Dermis blood vessel endothelial cell (primary cell): Measurements from ENCODE around the gene TAF1C. TPM values are rescaled to one million over a fixed set of nuclear protein-coding genes. Genes with fewer than 3 reads are reported as not detected.
"Not testable (repeated sequence)": the region's sequence is repeated elsewhere in the genome, so short reads cannot be mapped to it uniquely, and the experiment has no call there.

Experiments used
- DNase-seq: peaks from one replicate; pipeline ENCODE4 v3.0.0; 2010
- total RNA-seq: library from RNA; depleted of rRNA; stranded (reverse); fragments of >200 nt; gene quantifications from 2 replicates; pipeline ENCODE4 v1.2.3, GENCODE V29; 2014

TAF1C gene
- total RNA-seq, 1 donor from 2014 or later: 24.2 TPM

DNA sequence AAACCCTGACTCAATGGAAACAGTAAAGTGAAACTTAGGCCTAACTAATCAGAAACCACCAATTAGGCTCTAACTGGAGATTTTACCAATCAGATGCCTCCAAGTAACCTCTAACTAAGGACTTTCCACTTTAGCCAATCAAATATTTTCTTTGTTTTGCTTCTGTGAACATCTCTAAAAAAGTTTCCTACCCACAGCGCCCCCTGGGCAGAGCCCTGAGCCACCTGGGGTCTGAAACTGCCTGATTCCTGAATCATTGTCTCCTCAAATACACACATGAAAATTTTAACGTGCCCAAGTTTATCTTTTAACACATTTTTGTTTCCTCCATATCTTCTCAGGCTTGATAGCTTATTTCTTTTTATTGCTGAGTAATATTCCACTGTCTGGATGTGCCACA is 23.1 kb upstream of the TAF1C start:
- DNase-seq: no peak

DNA sequence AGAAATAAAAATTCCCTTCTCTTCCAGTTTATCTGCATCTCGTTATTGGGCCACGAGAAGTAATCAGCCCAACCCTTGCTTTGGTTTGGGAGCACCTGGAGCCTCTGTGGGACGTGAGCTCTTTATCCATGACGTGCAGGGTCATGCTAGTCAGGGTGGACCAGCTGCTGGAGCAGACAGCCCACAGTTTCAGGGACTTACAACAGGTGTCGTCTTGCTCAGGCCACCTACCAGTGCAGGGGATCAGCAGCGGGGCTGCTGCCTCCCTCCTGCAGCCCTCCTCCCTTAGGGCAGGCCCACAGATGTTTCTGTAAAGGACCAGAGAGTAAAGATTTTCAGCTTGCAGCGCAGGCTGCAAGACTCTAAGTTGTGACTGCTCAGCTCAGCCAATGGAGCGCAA is 21.0 kb upstream of the TAF1C start:
- DNase-seq: no peak

DNA sequence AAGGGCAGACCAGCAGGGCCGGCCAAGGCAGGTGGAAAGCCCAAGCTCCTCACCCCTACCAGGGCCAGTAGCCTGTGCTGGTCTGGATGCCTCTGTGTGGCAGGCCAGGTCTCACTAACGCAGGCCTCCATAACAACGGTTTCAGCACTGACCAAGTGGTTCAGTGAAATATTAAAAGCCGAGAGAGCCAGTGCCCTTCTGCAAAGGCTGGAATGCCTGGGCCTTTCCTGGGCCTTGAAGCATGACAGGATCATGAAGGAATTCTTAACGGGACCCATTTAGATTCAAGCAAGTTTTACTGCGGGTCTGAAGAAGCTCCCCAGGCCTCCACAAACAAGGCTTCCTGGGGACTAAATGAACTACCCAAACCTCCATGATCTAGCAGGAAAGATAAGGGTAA is 20.4 kb upstream of the TAF1C start:
- DNase-seq: no peak

DNA sequence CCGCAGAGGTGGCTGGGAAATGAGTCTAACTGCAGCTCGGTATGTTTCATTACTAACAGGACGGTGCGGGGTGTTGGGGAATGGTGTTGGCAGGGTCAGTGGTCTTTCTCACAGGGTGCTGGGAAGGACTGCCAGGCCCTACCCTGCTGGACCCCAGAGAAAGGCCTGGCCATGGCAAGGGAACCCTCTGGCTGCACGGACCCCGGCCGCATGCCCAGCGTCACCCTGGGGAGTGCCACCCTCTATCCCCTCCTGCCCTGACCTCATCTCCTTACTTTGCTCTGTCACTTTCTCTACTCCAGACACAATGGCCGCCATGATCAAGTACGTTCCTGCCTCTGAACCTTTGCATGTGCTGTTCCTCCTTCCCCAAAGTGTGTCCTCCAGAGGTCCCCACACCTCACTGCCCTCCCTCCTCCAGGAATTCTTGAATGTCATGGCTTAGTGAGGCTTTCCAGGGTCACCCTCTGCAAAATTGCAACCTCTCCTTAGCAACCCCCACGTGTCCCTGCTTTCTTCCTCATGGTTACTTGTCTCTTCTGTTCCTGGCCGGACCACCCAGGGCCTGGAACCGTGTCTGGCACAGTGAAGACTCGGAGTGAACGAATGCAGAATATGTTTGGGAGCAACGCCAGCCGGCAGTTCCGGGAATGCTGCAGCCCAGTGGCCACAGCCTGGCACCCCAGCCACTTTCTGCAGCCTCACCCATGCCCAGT is 19.3 kb upstream of the TAF1C start:
- no peak for DNase-seq

DNA sequence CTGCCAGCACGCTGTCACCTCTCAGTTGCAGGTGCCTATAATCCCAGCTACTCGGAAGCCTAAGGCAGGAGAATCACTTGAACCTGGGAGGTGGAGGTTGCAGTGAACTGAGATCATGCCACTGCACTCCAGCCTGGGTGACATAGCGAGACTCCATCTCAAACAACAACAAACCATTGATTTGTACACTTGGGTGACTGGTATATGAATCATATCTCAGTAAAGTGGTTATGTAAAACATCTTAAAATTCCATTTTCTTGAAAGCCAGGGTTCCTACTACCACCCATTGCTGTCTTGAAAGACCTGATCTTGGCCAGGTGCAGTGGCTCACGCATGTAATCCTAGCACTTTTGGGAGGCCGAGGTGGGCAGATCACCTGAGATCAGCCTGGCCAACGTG is 18.3 kb upstream of the TAF1C start:
- not testable (repeated sequence) for DNase-seq

DNA sequence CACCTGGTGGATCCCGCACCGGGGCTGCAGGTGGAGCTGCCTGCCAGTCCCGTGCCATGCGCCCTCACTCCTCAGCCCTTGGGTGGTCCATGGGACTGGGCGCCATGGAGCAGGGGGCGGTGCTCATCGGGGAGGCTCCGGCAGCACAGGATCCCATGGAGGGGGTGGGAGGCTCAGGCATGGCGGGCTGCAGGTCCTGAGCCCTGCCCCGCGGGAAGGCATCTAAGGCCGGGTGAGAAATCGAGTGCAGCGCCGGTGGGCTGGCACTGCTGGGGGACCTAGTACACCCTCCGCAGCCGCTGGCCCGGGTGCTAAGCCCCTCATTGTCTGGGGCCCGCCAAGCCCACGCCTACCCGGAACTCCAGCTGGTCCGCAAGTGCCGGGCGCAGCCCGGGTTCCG is 17.7 kb upstream of the TAF1C start:
- DNase-seq: not testable (repeated sequence)

DNA sequence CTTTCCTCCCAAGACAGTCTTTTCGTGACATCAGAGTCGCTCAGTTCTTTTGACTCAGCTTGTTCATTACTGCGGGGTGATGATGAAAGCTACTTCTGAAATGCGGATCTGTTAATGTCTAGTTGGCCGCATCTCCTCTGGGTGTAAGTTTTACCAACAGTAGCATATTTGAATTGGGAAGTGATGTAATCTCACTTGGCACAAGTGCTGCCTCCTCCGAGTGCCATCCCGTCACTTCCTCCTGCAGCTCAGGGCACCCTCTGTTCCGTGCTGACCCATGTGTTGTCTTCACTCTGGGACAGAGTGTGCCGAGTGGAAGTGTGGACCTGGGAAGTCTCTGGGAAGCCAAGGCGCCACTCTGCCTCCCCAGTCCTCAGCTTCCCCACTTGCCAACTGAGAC is 13.0 kb upstream of the TAF1C start:
- peak; percentile 56 for DNase-seq

DNA sequence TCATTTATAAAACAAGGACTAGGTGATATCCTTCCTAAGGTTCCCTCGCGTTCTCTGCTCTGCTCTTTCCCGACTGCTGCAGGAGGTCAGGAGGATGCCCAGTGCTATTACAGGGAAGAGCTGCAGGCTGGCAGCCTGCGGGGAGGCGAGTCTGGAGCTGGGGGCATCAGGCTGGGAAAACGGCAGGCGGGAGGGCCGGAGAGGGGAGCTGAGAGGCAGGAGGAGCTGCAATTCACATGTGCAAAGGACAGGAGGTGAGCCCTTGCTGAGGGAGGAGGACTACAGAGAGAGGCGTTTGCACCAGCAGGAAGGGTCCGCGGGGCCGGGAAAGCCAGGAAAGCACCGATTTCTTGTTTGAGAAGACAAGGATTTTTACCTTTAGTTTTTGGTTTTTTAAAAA is 12.2 kb upstream of the TAF1C start:
- DNase-seq: no peak

DNA sequence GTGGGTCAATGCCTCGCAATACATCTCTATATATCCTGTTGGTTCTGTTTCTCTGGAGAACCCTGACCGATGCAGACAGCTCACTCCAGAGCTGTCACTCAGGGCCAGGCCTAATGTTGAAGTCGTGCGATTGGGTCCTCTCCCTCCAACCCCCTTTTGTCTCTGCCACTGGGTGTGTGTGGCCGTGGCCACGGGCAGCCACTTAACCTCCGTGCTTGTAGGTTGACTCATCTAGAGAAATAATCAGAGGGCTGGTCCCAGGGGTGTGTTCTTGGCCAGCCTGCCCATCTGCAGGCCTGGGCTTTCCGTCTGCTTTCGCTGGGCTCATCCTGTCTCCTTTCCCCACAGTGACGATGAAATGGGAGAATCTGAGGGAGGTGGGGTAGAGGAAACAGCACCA is 11.5 kb upstream of the TAF1C start:
- peak; percentile 40 for DNase-seq

DNA sequence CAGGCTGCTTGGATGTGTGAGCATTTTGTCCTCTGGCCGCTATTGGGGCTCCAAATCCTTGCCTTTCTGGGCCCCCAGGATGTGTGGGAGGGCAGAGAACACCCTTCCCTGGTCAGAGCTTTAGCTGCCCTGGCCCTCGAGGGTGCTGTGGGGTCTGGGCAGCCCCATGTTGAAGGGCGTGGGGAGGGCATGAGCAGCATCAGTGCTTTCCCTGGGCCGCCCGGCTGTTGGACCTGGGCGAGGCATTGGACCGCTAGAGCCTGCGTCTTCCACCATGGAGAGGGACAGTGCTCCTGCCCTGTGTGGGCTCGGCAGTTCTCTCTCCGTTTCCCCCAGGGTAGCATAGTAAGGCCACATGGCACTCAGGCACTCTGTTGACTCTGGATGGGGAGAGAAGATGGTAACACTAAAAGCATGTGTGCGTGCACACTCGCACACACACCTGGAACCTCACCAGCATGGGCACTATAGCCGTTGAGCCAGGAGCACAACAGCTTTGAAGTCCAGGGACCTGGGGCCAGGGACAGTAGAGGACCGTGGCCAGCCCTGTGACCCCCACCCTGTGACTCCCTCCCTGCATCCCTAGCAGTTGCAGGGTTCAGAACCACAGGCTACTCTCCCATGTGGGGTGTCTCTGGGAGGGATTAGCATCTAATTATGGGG is 10.7 kb upstream of the TAF1C start:
- no peak for DNase-seq

DNA sequence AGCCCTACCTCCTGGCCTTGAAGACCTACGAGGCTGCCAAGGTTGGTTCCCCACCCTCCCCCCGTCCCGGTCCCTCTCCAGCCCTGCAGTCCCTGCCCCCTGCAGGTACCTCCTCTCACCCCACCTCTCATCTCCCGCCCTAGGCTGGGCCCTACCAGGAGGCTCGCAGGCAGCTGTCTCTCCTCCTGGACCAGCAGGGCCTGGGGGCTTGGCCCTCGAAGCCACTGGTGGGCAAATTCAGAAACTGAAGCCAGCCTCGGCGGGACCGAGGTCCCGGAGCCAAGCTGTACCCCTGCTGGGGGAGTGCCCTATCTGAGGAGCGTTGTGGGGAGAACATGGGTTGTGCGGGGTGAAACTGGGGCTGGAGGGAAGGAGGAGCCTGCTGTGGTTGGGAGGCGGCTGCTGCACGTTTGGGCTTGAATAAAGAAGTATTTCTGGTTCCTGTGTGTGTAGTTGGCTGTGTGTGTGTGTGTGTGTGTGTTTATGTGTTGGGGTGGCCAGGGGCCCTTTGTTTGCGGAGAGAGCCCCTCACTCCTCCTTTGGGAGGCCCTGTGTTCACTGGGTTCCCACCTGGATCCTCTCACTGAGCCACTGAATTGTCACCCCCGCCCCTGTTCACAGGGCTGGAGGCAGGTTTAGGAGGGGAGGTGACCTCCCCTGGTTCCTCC is 10.0 kb upstream of the TAF1C start:
- no peak for DNase-seq

DNA sequence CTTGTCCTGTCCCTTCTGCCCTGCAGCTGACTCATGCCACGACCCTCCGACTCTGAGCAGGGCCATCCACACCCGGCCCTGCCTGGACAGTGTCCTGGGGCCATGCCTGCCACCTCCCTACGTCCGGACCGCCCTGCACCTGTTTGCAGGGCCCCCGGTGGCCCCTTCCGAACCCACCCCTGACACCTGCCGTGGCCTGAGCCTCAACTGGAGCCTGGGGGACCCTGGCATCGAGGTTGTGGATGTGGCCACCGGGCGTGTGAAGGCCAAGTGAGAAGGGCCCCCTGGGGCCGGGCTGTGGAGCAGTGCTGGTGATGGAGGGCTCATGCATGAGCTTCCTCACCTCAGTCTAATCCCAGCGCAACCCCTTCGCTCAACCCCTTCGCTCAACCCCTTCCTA is 9.2 kb upstream of the TAF1C start:
- no peak for DNase-seq

DNA sequence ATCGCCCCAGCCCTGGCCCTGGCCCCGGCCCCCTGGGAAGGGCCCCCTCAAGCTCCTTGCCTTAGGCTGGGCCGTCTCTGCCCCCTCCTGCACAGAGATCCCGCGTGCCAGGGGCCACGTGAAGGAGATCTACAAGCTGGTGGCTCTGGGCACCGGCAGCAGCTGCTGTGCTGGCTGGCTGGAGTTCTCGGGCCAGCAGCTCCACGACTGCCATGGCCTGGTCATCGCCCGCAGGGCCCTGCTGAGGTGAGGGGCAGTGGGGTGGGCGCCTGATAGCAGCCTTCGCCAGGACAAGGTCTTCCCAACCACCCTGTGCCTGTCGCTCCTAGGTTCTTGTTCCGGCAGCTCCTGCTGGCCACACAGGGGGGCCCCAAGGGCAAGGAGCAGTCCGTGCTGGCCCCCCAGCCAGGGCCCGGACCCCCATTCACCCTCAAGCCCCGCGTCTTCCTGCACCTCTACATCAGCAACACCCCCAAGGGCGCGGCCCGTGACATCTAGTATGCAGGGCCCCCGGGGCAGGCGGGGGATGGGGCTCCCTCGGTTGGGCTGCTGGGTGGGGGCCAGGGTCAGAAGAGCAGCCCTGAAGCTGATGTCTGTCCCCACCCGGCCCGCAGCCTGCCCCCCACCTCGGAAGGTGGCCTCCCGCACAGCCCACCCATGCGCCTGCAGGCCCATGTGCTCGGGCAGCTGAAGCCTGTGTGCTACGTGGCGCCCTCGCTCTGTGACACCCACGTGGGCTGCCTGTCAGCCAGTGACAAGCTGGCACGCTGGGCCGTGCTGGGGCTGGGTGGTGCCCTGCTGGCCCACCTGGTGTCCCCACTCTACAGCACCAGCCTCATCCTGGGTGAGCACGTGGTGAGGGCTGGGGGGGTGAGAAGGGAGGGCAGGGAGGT is 8.6 kb upstream of the TAF1C start:
- DNase-seq: no peak

DNA sequence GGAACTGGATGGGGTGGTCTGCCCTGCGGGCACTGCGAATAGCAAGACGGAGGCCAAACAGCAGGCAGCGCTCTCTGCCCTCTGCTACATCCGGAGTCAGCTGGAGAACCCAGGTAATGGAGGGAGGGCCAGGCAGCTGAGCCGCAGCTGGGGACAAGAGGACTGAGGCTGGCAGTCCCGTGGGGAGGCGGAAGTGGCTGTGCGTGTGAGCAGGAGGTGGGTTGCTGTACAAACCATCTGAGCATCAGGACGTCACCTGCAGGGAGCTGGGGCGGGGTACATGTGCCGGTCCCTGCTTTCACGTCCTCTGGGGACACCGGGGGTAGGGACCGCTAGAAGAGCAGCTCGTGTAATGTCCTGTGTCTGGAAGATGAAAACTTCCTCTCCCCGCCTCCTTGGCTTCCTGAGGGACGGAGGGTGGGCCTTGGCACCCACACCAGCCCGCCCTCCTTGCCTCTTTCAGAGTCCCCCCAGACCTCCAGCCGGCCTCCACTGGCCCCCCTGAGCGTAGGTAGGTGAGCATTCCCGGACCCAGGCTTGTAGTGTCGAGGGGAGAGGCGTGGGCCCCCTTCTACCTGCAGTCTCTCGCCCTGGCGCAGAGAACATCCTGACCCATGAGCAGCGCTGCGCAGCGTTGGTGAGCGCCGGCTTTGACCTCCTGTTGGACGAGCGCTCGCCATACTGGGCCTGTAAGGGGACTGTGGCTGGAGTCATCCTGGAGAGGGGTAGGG is 7.8 kb upstream of the TAF1C start:
- DNase-seq: no peak

DNA sequence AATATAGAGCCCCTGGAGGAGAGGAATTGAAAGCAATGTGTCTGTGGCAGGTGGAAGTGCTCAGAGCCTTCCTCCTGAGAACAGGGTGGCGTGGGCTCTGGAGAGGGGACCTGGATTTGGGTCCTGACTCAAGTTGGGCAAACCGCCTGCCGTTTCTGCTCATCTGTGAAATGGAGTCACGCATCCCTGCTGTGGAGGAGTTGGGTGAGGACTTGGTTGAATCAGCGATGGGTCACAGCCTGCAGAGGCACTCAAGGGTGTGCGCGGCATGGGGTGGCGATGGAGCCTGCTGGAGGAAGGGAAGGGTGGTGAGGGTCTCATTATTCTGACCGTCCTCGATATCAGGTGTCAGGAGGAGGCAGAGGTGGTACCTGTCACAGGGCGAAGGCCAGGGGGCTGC is 7.2 kb upstream of the TAF1C start:
- DNase-seq: no peak

DNA sequence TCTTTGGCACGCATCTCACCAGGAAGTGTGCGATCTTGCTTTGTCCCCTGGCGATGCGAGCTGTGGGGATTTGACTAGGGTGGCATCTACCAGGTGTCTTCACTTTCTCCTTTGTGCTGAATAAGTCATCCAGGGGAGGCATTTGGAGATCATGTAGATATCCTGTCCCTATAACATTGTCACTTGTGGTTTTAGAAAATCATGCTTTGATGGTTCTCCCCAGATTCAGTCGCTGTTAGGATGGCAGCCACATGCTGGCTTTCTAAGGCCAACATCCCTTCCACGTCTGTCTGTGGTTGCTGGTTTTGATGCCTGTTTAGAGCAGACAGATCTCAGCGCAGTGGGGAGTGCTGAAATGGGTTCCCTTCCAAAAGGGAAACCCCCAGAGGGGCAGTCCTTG is 6.6 kb upstream of the TAF1C start:
- no peak for DNase-seq

DNA sequence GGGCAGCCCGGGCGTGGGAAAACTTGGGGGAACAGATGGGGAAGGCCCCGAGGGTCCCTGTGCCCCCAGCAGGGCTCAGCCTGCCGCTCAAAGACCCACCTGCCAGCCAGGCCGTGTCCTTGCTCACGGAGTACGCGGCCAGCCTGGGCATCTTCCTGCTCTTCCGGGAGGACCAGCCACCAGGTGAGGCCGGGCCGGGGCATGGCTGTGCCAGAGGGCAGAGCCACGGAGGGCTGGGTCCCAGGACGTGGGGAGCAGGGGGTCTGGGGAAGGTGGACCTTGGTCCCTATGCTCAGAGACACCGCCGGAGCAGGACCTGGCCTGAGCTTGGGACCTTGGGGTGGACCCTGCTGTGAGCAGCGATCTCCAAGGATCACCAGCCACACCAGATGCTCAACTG is 4.6 kb upstream of the TAF1C start:
- no peak for DNase-seq

DNA sequence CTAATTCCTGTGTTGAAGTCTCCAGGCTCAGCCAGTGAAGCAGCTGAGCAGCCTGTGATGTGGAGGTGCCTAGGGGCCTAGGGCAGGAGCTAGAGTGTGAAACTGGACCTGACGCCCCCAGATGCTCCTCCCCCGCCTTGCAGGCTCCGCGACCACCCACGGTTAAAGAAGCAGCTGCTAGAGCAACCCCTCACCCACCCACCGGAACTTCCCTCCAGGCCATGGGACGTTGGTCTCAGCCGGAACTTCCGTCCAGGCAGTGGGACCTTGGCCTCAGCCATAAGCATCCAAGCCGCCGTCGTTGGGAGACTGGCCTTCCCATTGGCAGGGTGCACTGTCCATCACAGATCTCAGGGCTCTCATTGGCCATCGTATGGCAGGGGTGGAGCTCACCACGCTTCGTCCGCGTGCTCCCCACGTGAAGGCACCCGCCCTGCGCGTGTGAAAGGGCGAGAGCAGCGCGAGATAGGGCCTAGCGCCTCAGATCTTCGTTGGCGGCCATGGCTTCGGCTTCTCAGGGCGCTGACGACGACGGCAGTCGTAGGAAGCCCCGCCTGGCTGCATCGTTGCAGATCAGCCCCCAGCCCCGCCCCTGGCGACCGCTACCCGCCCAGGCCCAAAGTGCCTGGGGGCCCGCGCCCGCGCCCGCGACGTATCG is 4.0 kb upstream of the TAF1C start, which contains the start of gene ADAD2:
ADAD2 (plus strand) TSS at position 427 of the 658 bp plus-strand sequence; CDS start at position 501, 74 bp downstream.
- peak; percentile 12 for DNase-seq

DNA sequence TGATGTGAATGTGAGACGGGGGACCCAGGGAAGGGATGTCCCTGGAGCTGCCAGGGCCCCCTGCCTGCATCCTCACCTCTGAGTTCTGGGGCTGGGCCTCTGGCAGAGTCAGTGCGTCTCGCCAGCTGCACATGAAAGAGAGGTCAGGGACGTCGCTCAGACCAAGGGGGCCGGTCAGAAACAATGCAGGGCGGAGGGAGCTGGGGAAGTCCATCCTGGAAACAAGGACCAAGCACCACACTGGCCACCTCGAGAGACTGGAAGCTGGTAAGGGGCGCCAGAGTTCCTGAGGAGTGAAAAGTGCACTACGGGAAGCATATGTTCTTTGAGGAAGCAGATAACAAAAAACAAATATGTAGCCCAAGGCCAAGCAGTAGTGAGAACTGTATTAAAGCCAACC is 2.1 kb downstream of the TAF1C start:
- peak; percentile 86 for DNase-seq

DNA sequence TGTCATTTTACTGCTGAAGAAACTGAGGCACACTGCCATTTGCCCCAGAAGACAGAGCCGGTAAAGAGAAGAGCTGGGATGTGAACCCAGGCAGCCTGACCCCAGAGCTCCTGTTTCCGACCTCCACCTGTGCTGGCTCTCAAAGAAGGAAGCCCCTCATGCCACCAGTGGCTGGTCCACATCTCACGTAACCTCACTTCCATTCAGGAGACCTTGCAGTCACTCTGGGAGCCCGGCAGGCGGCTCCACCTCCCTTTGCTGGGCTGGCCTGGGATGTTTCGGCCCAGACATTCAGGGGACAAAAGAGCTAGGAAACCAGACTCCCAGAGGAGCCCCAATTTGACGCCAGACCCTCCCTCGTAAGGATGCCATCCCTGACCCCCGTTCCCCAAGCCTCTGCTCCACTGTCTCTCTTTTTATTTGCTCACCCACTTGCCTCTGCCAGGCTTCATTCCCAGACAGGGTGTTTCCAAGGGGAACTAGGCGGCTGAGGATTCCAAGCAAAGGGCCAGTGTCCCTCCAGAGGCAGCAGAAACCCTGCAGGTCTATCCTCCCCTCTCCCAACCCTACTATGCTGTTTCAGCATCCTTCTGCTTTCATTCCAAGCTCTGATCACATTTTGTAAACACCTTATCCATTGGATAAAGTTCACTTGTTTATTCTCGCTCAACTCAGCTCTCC is 2.8 kb downstream of the TAF1C start:
- DNase-seq: peak; percentile 63

DNA sequence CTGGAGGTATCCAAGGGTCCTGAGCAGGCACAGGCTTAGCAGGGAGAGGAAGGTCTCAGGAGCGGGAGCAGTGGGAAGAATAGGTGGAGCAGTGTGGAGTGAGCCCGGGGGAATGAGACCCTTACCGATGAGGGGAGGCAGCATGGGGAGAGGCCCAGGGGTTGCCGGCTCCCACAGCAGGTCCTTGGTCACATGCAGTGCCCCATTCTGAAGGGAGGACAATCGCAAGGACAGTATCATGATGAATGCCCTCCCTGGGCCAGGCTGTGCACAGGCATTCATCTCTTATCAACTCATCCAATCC is 3.3 kb downstream of the TAF1C start:
- DNase-seq: no peak
